BLaER1 treated with 17β-estradiol and CSF1 and Interleukin-3, amounts not matched to agents 10 nM and 100 nM (cell line): ENCODE results near the gene ANKH.

Source experiments
- H3K27ac ChIP-seq, 11 experiments: shearing (Covaris generic); formaldehyde crosslinking; 2 replicates each; pipeline ENCODE4 v1.8.1; 2022
- H3K27me3 ChIP-seq, 11 experiments: shearing (Covaris generic); formaldehyde crosslinking; 2 replicates each; pipeline ENCODE4 v1.8.1; 2022
- H3K36me3 ChIP-seq, 11 experiments: shearing (Covaris generic); formaldehyde crosslinking; 2 replicates each; pipeline ENCODE4 v1.8.1; 2022
- H3K4me1 ChIP-seq, 10 experiments: shearing (Covaris generic); formaldehyde crosslinking; 2 replicates each; pipeline ENCODE4 v1.8.1; 2022
- H3K4me2 ChIP-seq, 11 experiments: shearing (Covaris generic); formaldehyde crosslinking; 2 replicates each; pipeline ENCODE4 v1.8.1; 2022
- H3K4me3 ChIP-seq, 10 experiments: shearing (Covaris generic); formaldehyde crosslinking; 2 replicates each; pipeline ENCODE4 v1.8.1; 2022
- H3K9ac ChIP-seq, 11 experiments: shearing (Covaris generic); formaldehyde crosslinking; 2 replicates each; pipeline ENCODE4 v1.8.1; 2022
- H3K9me3 ChIP-seq, 11 experiments: shearing (Covaris generic); formaldehyde crosslinking; replicated peaks in 1 of 11; 2 replicates each; pipeline ENCODE4 v1.8.1; 2022
- H4K20me1 ChIP-seq, 11 experiments: shearing (Covaris generic); formaldehyde crosslinking; 2 replicates each; pipeline ENCODE4 v1.8.1; 2022
- Cebpa-rat ChIP-seq, 11 experiments: shearing (Covaris generic); IDR thresholded peaks; 2 replicates each; pipeline ENCODE4 v1.8.1; 2022

ANKH gene

GRCh38 chr5:14767053-14767452 is 104.5 kb downstream of the ANKH start:
- H3K4me2 ChIP-seq, result no peak overlapping the region
- H3K4me1 ChIP-seq, result peaks cover 6 to 18% (median 11%) of the 10 kb centered on the region in 10 experiments; a peak in 15 of 20 replicates
- H3K27ac ChIP-seq, result no peak overlapping the region
- H3K9me3 ChIP-seq, result no peaks in the 10 kb centered on the region
- H4K20me1 ChIP-seq, result peaks cover 0 to 30% (median 5%) of the 10 kb centered on the region in 11 experiments; a peak in 7 of 22 replicates
- no peaks in the 10 kb centered on the region for H3K27me3 ChIP-seq
- no peak overlapping the region for H3K4me3 ChIP-seq
- no peak for TF ChIP-seq Cebpa-rat (IDR thresholded peaks at IDR 0.05)
- H3K36me3 ChIP-seq, result peaks cover 27 to 60% (median 41%) of the 10 kb centered on the region in 11 experiments
- H3K9ac ChIP-seq, result no peak overlapping the region

- Histone ChIP-seq H3K4me1 (peaks cover 6 to 22% (median 12%) of the 10 kb centered on the region in 10 experiments; a peak in 15 of 20 replicates), H3K9me3 (no peaks in the 10 kb centered on the region), H3K27ac (no peak overlapping the region), H3K9ac (no peak overlapping the region), H3K27me3 (no peaks in the 10 kb centered on the region), H3K4me2 (no peak overlapping the region), H3K4me3 (no peak overlapping the region), H3K36me3 (peaks cover 27 to 60% (median 41%) of the 10 kb centered on the region in 11 experiments), H4K20me1 (peaks cover 0 to 30% (median 5%) of the 10 kb centered on the region in 11 experiments; a peak in 7 of 22 replicates)
- no peak for TF ChIP-seq Cebpa-rat (IDR thresholded peaks at IDR 0.05)
These were observed 105.0 kb downstream of the ANKH start for GRCh38 chr5:14766584-14766983.

GRCh38 chr5:14765587-14765986 is 106.0 kb downstream of the ANKH start:
- peaks cover 27 to 68% (median 43%) of the 10 kb centered on the region in 11 experiments for H3K36me3 ChIP-seq
- TF ChIP-seq Cebpa-rat (IDR thresholded peaks at IDR 0.05), result no peak
- peaks cover 0 to 27% (median 0%) of the 10 kb centered on the region in 11 experiments; a peak in 6 of 22 replicates for H4K20me1 ChIP-seq

GRCh38 chr5:14762549-14763216 is 108.9 kb downstream of the ANKH start:
- Histone ChIP-seq H4K20me1 (peaks cover 0 to 16% (median 0%) of the 10 kb centered on the region in 11 experiments; a peak in 2 of 22 replicates), H3K9me3 (no peaks in the 10 kb centered on the region), H3K9ac (no peak overlapping the region), H3K27me3 (no peaks in the 10 kb centered on the region), H3K36me3 (peaks cover 14 to 68% (median 44%) of the 10 kb centered on the region in 11 experiments), H3K4me2 (peak overlapping the region in 8 of 11 experiments; percentile 7 to 35 (median 24); a peak in 5 of 22 replicates), H3K4me1 (peaks cover 6 to 29% (median 17%) of the 10 kb centered on the region in 10 experiments; a peak in 17 of 20 replicates), H3K27ac (no peak overlapping the region), H3K4me3 (no peak overlapping the region)
- TF ChIP-seq Cebpa-rat (IDR thresholded peaks at IDR 0.05), result no peak

More at GRCh38 chr5:14765587-14765986, 106.0 kb downstream of the ANKH start:
- H3K4me3 ChIP-seq, result no peak overlapping the region
- H3K4me2 ChIP-seq, result no peak overlapping the region
- H3K9ac ChIP-seq, result no peak overlapping the region
- H3K27me3 ChIP-seq, result no peaks in the 10 kb centered on the region
- no peak overlapping the region for H3K27ac ChIP-seq
- H3K9me3 ChIP-seq, result no peaks in the 10 kb centered on the region
- peaks cover 6 to 17% (median 12%) of the 10 kb centered on the region in 10 experiments; a peak in 15 of 20 replicates for H3K4me1 ChIP-seq

GRCh38 chr5:14760548-14761002 is 111.0 kb downstream of the ANKH start:
- no peaks in the 10 kb centered on the region for H3K9me3 ChIP-seq
- H3K4me1 ChIP-seq, result peaks cover 6 to 31% (median 17%) of the 10 kb centered on the region in 10 experiments; a peak in 17 of 20 replicates
- no peaks in the 10 kb centered on the region for H3K27me3 ChIP-seq
- H3K27ac ChIP-seq, result no peak overlapping the region
- no peak for TF ChIP-seq Cebpa-rat (IDR thresholded peaks at IDR 0.05)
- H3K4me3 ChIP-seq, result no peak overlapping the region
- no peak overlapping the region for H3K9ac ChIP-seq
- no peak overlapping the region for H3K4me2 ChIP-seq
- peaks cover 17 to 64% (median 42%) of the 10 kb centered on the region in 11 experiments for H3K36me3 ChIP-seq
- peaks cover 0 to 14% (median 0%) of the 10 kb centered on the region in 11 experiments; a peak in 2 of 22 replicates for H4K20me1 ChIP-seq

- peaks cover 17 to 64% (median 43%) of the 10 kb centered on the region in 11 experiments for H3K36me3 ChIP-seq
These were observed 111.6 kb downstream of the ANKH start for GRCh38 chr5:14759744-14760547.

GRCh38 chr5:14757850-14758249 is 113.7 kb downstream of the ANKH start:
- no peak overlapping the region for H3K9ac ChIP-seq
- H4K20me1 ChIP-seq, result peaks cover 0 to 9% (median 0%) of the 10 kb centered on the region in 11 experiments; a peak in 3 of 22 replicates
- H3K27me3 ChIP-seq, result no peaks in the 10 kb centered on the region
- peaks cover 32 to 74% (median 53%) of the 10 kb centered on the region in 11 experiments for H3K36me3 ChIP-seq
- no peak for TF ChIP-seq Cebpa-rat (IDR thresholded peaks at IDR 0.05)
- H3K27ac ChIP-seq, result no peak overlapping the region
- no peaks in the 10 kb centered on the region for H3K9me3 ChIP-seq
- H3K4me3 ChIP-seq, result no peak overlapping the region
- peaks cover 2 to 25% (median 12%) of the 10 kb centered on the region in 10 experiments; a peak in 17 of 20 replicates for H3K4me1 ChIP-seq
- peak overlapping the region in 5 of 11 experiments; percentile 1 to 43 (median 13); a peak in 5 of 22 replicates for H3K4me2 ChIP-seq

More at GRCh38 chr5:14759744-14760547, 111.6 kb downstream of the ANKH start:
- no peak for TF ChIP-seq Cebpa-rat (IDR thresholded peaks at IDR 0.05)
- no peaks in the 10 kb centered on the region for H3K27me3 ChIP-seq
- H3K9me3 ChIP-seq, result no peaks in the 10 kb centered on the region
- peaks cover 0 to 14% (median 0%) of the 10 kb centered on the region in 11 experiments; a peak in 2 of 22 replicates for H4K20me1 ChIP-seq
- no peak overlapping the region for H3K9ac ChIP-seq
- peaks cover 6 to 31% (median 17%) of the 10 kb centered on the region in 10 experiments; a peak in 17 of 20 replicates for H3K4me1 ChIP-seq
- H3K27ac ChIP-seq, result no peak overlapping the region
- no peak overlapping the region for H3K4me3 ChIP-seq
- H3K4me2 ChIP-seq, result no peak overlapping the region

- no peak for TF ChIP-seq Cebpa-rat (IDR thresholded peaks at IDR 0.05)
- no peak overlapping the region for H3K4me3 ChIP-seq
- no peak overlapping the region for H3K4me2 ChIP-seq
- H3K9ac ChIP-seq, result no peak overlapping the region
- H3K27me3 ChIP-seq, result no peaks in the 10 kb centered on the region
- no peaks in the 10 kb centered on the region for H3K9me3 ChIP-seq
- H3K4me1 ChIP-seq, result peaks cover 0 to 16% (median 7%) of the 10 kb centered on the region in 10 experiments; a peak in 9 of 20 replicates
- peaks cover 43 to 88% (median 65%) of the 10 kb centered on the region in 11 experiments for H3K36me3 ChIP-seq
- peaks cover 0 to 4% (median 0%) of the 10 kb centered on the region in 11 experiments; a peak in 2 of 22 replicates for H4K20me1 ChIP-seq
- H3K27ac ChIP-seq, result no peak overlapping the region
These were observed 115.1 kb downstream of the ANKH start for GRCh38 chr5:14756478-14756877.
